ENCODE data around the gene SYK.
"Not testable (repeated sequence)": the region's sequence is repeated elsewhere in the genome, so short reads cannot be mapped to it uniquely, and the experiment has no call there.

SYK gene

DNA sequence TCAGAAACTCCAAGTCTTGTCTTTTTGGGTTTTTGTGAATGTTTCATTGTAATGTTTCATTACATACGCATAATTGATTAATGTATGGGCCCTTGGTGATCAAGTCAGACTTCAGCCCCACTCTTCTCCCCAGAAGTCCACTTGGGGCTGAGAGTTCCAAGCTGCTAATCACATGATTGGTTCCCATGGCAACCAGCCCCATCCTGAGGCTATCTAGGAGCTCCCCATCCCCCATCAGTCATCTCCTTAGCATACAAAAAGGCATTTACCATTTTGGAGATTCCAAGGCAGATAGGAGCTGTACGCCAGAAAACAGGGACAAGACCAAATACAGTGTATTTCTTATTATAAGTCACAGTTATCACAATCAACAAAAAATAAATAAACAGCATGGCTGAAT, 22.9 kb upstream of the SYK start:
- no peak overlapping the region for H2AFZ ChIP-seq (ENCODE audit: low read depth, low read length)

DNA sequence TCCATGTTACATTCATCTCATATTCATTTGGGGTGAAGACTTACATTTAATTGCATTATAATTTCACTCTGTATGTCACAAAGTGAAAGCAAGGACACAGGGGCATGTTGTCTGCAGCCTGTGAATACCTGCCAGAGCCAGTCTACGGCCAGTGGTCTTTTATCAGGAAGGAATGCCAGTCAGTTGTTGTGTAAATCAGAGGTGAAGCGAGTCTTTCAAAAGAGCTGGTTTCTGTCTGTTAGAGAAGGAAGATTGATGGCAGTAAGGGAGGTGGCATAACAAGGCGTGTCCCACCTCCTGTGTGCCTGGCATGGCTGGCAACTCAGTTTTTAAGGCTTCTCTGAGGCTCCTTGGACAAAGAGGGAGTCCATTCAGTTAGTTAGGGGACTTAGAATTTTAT, 18.1 kb upstream of the SYK start:
- Histone ChIP-seq H2AFZ (ENCODE audit: low read depth, low read length) (peak overlapping the region; percentile 35; the same call in 1 of the 2 replicates), H3K9ac (ENCODE audit: low read length) (peak overlapping the region; percentile 11; the same call in 1 of the 2 replicates), H3K36me3 (replicated peaks; ENCODE audit: low read depth, low read length) (peaks cover 7% of the 10 kb centered on the region), H3K4me2 (ENCODE audit: low read length) (peak overlapping the region; percentile 37), H3K27ac (ENCODE audit: low read length) (peak overlapping the region; percentile 11; the same call in 1 of the 2 replicates), H3K27me3 (ENCODE audit: low read depth, low read length) (no peaks in the 10 kb centered on the region), H3K4me1 (ENCODE audit: low read length) (peaks cover 55% of the 10 kb centered on the region), H3K4me3 (ENCODE audit: low read length) (no peak overlapping the region), H3K79me2 (ENCODE audit: low read length) (no peaks in the 10 kb centered on the region), H3K9me3 (ENCODE audit: insufficient read depth, low read length) (peaks cover 7% of the 10 kb centered on the region), H4K20me1 (ENCODE audit: insufficient read depth, low read length) (no peaks in the 10 kb centered on the region)
- no peak for TF ChIP-seq EZH2phosphoT487 (IDR thresholded peaks at IDR 0.05; ENCODE audit: low read depth)
- TF ChIP-seq, protein P1, sequence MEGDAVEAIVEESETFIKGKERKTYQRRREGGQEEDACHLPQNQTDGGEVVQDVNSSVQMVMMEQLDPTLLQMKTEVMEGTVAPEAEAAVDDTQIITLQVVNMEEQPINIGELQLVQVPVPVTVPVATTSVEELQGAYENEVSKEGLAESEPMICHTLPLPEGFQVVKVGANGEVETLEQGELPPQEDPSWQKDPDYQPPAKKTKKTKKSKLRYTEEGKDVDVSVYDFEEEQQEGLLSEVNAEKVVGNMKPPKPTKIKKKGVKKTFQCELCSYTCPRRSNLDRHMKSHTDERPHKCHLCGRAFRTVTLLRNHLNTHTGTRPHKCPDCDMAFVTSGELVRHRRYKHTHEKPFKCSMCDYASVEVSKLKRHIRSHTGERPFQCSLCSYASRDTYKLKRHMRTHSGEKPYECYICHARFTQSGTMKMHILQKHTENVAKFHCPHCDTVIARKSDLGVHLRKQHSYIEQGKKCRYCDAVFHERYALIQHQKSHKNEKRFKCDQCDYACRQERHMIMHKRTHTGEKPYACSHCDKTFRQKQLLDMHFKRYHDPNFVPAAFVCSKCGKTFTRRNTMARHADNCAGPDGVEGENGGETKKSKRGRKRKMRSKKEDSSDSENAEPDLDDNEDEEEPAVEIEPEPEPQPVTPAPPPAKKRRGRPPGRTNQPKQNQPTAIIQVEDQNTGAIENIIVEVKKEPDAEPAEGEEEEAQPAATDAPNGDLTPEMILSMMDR (IDR thresholded peaks at IDR 0.05; ENCODE audit: low read depth, low read length) = no peak

More for the DNA sequence above, 22.9 kb upstream of the SYK start:
- H3K27me3 ChIP-seq (ENCODE audit: low read depth, low read length) = no peaks in the 10 kb centered on the region
- peaks cover 52% of the 10 kb centered on the region for H3K4me1 ChIP-seq (ENCODE audit: low read length)
- no peak overlapping the region for H3K4me3 ChIP-seq (ENCODE audit: low read length)
- no peak overlapping the region for H3K27ac ChIP-seq (ENCODE audit: low read length)
- TF ChIP-seq EZH2phosphoT487 (IDR thresholded peaks at IDR 0.05; ENCODE audit: low read depth) = no peak
- TF ChIP-seq, protein P1 (IDR thresholded peaks at IDR 0.05; ENCODE audit: low read depth, low read length) = no peak
- H3K9ac ChIP-seq (ENCODE audit: low read length) = no peak overlapping the region
- no peaks in the 10 kb centered on the region for H4K20me1 ChIP-seq (ENCODE audit: insufficient read depth, low read length)
- no peak overlapping the region for H3K4me2 ChIP-seq (ENCODE audit: low read length)
- no peaks in the 10 kb centered on the region for H3K79me2 ChIP-seq (ENCODE audit: low read length)
- H3K9me3 ChIP-seq (ENCODE audit: insufficient read depth, low read length) = no peaks in the 10 kb centered on the region
- H3K36me3 ChIP-seq (replicated peaks; ENCODE audit: low read depth, low read length) = peaks cover 5% of the 10 kb centered on the region

DNA sequence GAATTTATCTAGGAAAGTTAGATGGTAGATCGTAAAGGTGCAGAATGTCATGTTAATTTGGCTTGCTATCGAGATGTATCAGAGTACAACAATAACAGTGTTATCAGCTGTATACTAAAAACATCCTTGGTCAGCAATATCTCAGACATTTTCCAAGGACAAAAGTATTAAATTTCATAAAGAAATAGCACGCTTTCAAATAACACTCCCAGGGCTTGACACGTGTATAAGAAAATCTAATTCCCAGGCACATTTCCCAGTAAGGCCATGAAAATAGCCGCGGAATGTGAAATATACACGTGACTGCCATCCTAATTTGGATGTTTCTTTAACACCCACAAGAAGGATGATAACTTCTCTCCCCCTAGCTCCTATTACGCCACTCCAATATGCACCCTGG, 17.7 kb upstream of the SYK start:
- H3K9ac ChIP-seq (ENCODE audit: low read length) = peak overlapping the region; percentile 11; the same call in 1 of the 2 replicates
- no peak for TF ChIP-seq EZH2phosphoT487 (IDR thresholded peaks at IDR 0.05; ENCODE audit: low read depth)
- TF ChIP-seq, protein P1 (IDR thresholded peaks at IDR 0.05; ENCODE audit: low read depth, low read length) = no peak
- 0 out of 2 replicates have a peak overlapping the region, but pooled peaks have one; percentile 35 for H2AFZ ChIP-seq (ENCODE audit: low read depth, low read length)

DNA sequence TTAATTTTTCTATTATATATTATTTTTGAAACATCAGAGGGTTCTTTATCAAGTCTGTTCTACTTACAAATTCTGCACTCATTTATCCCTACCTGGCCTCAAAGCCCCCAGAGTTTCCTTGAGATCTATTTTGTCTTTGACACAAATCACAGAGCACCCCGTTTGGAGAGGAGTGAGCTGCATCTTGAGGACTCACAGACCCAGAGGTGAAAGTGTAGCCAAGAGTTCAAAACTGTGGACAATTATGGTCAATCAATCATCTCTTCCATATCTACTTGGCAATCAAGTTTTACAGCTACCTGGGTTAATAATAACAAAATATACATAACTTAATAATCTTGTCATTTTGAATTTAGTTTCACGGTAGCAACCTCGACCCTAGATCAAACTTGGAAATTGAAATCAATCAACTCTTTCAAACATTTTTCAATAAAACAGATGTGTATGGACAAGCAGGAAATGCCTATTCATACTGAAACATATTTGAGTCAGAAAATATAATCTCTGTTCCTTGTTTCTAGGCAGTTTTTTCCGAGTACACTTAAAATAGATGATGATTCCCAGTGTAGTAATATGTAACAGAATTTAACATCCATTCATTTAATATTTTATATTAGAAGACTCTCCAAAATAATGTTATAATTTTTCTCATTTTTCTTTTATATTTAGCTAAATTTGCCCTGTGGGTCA, 13.7 kb upstream of the SYK start:
- no peak for TF ChIP-seq EZH2phosphoT487 (IDR thresholded peaks at IDR 0.05; ENCODE audit: low read depth)
- TF ChIP-seq, protein P1 (IDR thresholded peaks at IDR 0.05; ENCODE audit: low read depth, low read length) = no peak
- peaks cover 4% of the 10 kb centered on the region for H3K79me2 ChIP-seq (ENCODE audit: low read length)
- peaks cover 21% of the 10 kb centered on the region for H3K9me3 ChIP-seq (ENCODE audit: insufficient read depth, low read length)

More for the DNA sequence above, 17.7 kb upstream of the SYK start:
- H3K27me3 ChIP-seq (ENCODE audit: low read depth, low read length) = no peaks in the 10 kb centered on the region
- no peaks in the 10 kb centered on the region for H3K79me2 ChIP-seq (ENCODE audit: low read length)
- H3K36me3 ChIP-seq (replicated peaks; ENCODE audit: low read depth, low read length) = peaks cover 7% of the 10 kb centered on the region
- H3K4me2 ChIP-seq (ENCODE audit: low read length) = peak overlapping the region; percentile 37; the same call in 1 of the 2 replicates
- H4K20me1 ChIP-seq (ENCODE audit: insufficient read depth, low read length) = no peaks in the 10 kb centered on the region
- H3K4me1 ChIP-seq (ENCODE audit: low read length) = peaks cover 59% of the 10 kb centered on the region
- H3K27ac ChIP-seq (ENCODE audit: low read length) = peak overlapping the region; percentile 11; the same call in 1 of the 2 replicates
- H3K9me3 ChIP-seq (ENCODE audit: insufficient read depth, low read length) = peaks cover 7% of the 10 kb centered on the region
- H3K4me3 ChIP-seq (ENCODE audit: low read length) = no peak overlapping the region

DNA sequence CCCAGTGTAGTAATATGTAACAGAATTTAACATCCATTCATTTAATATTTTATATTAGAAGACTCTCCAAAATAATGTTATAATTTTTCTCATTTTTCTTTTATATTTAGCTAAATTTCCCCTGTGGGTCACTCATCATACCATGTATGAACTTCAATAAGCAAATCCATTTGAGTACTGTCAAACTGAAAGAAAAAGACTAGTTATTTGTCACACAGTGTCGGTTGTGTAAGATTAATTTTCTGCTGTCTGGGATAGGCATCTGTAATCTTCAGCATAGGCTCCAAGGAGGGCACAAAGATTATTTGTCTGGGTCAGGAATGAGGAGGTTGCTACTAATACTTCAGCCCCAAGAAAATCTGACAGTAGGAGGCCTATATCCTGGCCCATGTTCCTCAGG, 13.1 kb upstream of the SYK start:
- peaks cover 69% of the 10 kb centered on the region for H3K4me1 ChIP-seq (ENCODE audit: low read length)
- not testable (repeated sequence) for H3K27me3 ChIP-seq (ENCODE audit: low read depth, low read length); H3K79me2 ChIP-seq (ENCODE audit: low read length); H2AFZ ChIP-seq (ENCODE audit: low read depth, low read length); H4K20me1 ChIP-seq (ENCODE audit: insufficient read depth, low read length)
- peak overlapping the region; percentile 100 for H3K27ac ChIP-seq (ENCODE audit: low read length)
- H3K4me3 ChIP-seq (ENCODE audit: low read length) = peak overlapping the region; percentile 57
- peak overlapping the region; percentile 97 for H3K9ac ChIP-seq (ENCODE audit: low read length)
- H3K9me3 ChIP-seq (ENCODE audit: insufficient read depth, low read length) = peaks cover 21% of the 10 kb centered on the region
- peak overlapping the region; percentile 92 for H3K4me2 ChIP-seq (ENCODE audit: low read length)
- H3K36me3 ChIP-seq (replicated peaks; ENCODE audit: low read depth, low read length) = peaks cover 15% of the 10 kb centered on the region

More for the DNA sequence above, 13.7 kb upstream of the SYK start:
- no peaks in the 10 kb centered on the region for H4K20me1 ChIP-seq (ENCODE audit: insufficient read depth, low read length)
- peak overlapping the region; percentile 100 for H3K27ac ChIP-seq (ENCODE audit: low read length)
- H2AFZ ChIP-seq (ENCODE audit: low read depth, low read length) = no peak overlapping the region
- H3K9ac ChIP-seq (ENCODE audit: low read length) = peak overlapping the region; percentile 97
- peak overlapping the region; percentile 57 for H3K4me3 ChIP-seq (ENCODE audit: low read length)
- H3K4me2 ChIP-seq (ENCODE audit: low read length) = peak overlapping the region; percentile 92
- peaks cover 15% of the 10 kb centered on the region for H3K36me3 ChIP-seq (replicated peaks; ENCODE audit: low read depth, low read length)
- H3K4me1 ChIP-seq (ENCODE audit: low read length) = peaks cover 70% of the 10 kb centered on the region
- H3K27me3 ChIP-seq (ENCODE audit: low read depth, low read length) = no peaks in the 10 kb centered on the region
